Gastrocnemius medialis (tissue), 4 donors: ENCODE results near the gene MEIS3.

Source experiments
- POLR2A ChIP-seq, 2 donors: fragments of 450-650 bp; IDR thresholded peaks; one replicate each; pipeline ENCODE4 v1.6.1; 2017; ENCODE audit warnings: antibody characterized with exemption in 2 of 2, mild to moderate bottlenecking in 2 of 2, moderate library complexity in 2 of 2
- TF ChIP-seq, protein P1 (sequence below), 5 experiments: fragments of 450-650 bp in 3 of 5; fragments of 200-600 bp in 2 of 5; sonication (generic) in 2 of 5; IDR thresholded peaks in 4 of 5; conservative IDR thresholded peaks in 1 of 5; 1 replicate in 4 of 5; 2 replicates in 1 of 5; pipeline ENCODE4 v1.5.1; 2016 to 2019; ENCODE audit warnings: antibody characterized with exemption in 5 of 5, mild to moderate bottlenecking in 3 of 5, moderate library complexity in 3 of 5

DNA sequence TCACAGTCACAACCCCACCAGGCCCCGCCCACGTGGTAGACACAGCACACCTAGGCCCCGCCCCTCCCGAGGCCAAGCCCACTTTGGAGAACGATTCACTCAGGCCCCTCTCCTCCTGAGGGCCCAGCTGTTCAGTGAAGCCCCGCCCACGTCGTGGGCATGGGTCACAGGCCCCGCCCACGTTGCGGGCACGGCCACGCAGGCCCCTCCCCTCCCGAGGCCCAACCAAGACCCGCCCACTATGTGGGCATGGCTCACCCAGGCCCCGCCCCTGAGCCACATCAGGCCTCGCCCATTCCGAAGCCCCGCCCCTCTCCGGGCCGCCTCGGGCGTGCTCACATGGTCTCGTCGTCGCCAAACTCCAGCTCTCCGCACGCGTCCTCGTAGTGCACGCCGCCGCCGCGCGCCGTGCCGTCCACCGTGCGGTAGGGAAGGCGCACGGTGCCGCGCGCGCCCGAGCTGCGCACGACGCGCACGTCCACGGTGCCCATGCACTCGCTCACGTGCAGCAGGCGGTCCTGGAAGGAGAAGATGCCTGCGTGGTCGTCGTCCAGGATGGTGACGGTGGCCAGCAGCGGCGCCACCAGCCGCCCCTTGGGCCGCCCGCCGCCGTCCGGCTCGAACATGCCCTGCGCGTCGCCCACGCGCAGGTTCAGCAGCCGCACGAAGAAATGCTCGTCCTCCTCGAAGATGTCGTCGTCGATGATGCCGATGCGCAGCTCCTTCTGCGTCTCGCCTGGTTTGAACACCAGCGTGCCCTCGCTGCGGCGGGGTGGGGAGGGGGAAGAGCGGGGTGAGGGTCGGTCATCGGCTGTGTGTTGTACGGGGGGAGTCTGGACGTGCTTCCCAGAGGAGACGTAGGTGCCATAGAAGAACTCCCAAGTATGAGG lies 28.4 kb upstream of the MEIS3 start:
- TF ChIP-seq, protein P1, sequence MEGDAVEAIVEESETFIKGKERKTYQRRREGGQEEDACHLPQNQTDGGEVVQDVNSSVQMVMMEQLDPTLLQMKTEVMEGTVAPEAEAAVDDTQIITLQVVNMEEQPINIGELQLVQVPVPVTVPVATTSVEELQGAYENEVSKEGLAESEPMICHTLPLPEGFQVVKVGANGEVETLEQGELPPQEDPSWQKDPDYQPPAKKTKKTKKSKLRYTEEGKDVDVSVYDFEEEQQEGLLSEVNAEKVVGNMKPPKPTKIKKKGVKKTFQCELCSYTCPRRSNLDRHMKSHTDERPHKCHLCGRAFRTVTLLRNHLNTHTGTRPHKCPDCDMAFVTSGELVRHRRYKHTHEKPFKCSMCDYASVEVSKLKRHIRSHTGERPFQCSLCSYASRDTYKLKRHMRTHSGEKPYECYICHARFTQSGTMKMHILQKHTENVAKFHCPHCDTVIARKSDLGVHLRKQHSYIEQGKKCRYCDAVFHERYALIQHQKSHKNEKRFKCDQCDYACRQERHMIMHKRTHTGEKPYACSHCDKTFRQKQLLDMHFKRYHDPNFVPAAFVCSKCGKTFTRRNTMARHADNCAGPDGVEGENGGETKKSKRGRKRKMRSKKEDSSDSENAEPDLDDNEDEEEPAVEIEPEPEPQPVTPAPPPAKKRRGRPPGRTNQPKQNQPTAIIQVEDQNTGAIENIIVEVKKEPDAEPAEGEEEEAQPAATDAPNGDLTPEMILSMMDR (IDR thresholded peaks at IDR 0.05 in 4 of 5, conservative IDR thresholded peaks at IDR 0.05 in 1 of 5): no peak
- no peak for TF ChIP-seq POLR2A (IDR thresholded peaks at IDR 0.05)
